KOPT-K1 (cell line): ENCODE measurements around the gene CACNB4.
"Not testable (repeated sequence)": the region's sequence is repeated elsewhere in the genome, so short reads cannot be mapped to it uniquely, and the experiment has no call there.

Source experiments
- H3K27ac ChIP-seq: fragments of 200-600 bp; sonication (generic); 2 replicates; pipeline ENCODE4 v1.5.1; 2016; ENCODE audit warnings: antibody characterized with exemption, mild to moderate bottlenecking, low read depth, low read length; ENCODE audit not compliant: poor library complexity, severe bottlenecking
- H3K36me3 ChIP-seq: fragments of 200-600 bp; sonication (generic); 2 replicates; pipeline ENCODE4 v1.5.1; 2017; ENCODE audit warnings: antibody characterized with exemption, mild to moderate bottlenecking, low read length, moderate library complexity; ENCODE audit not compliant: insufficient read depth
- H3K9me3 ChIP-seq: fragments of 200-600 bp; sonication (generic); 2 replicates; pipeline ENCODE4 v1.5.1; 2017; ENCODE audit warnings: antibody characterized with exemption, low read length, mild to moderate bottlenecking; ENCODE audit not compliant: insufficient read depth, poor library complexity, severe bottlenecking

CACNB4 gene

DNA sequence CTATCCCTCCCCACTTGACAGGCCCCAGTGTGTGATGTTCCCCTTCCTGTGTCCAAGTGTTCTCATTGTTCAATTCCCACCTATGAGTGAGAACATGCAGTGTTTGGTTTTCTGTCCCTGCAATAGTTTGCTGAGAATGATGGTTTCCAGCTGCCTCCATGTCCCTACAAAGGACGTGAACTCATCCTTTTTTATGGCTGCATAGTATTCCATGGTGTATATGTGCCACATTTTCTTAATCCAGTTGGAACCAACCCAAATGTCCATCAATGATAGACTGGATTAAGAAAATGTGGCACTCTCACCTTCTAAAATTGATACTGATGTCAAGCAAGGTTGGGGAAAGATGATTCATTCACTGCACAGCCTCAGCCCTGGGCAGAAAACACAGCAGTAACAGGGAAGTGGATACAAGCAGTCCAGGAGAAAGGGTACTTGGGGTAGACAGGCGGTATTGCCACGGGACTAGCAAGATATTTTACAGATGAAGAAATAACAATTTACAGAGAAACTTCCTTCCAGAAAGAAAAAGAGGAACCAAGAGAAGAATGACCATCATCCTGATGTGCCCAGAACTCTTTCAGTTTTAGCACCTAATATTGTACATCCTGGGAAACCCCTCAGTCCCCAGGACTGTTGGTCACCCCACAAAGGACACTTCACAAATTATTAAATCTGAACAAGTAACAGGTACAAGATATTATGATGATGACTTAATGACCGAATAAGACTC lies 68.1 kb downstream of the CACNB4 start:
- not testable (repeated sequence) for H3K9me3 ChIP-seq, H3K27ac ChIP-seq, H3K36me3 ChIP-seq

DNA sequence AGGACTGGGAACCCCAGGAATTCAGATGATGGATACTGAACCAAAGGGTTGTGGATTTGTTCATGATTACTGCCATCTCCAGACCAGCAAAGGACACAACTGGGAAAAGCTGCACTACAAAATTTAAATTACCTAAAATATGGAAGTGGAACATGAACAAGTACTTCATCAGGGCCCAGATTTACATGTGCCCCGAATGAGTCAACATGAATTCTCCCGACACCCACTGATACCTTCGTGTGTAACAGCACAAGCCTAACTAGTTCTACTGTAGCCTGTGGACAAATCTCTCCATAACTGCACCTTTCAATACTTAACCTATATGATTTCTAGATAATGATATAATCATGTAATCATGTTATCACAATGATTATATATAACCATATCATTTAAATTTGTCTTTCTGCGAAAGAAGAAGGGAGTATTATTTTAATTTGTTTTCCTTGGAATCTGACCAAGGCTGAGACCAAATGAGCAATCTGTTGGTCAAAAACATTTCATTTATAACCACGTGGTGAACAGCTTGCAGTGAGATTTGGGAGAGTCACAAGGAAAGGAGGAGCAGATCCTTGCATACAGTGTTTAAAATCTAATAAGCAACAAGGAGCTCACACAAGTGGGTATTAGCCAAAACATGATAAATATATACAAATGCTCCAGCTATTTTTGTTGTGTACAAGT lies 70.5 kb downstream of the CACNB4 start:
- H3K27ac ChIP-seq = no peak overlapping the region

GRCh38 chr2:152025678-152026287 lies 73.1 kb downstream of the CACNB4 start:
- H3K36me3 ChIP-seq = no peaks in the 10 kb centered on the region
- H3K27ac ChIP-seq = no peak overlapping the region
- no peaks in the 10 kb centered on the region for H3K9me3 ChIP-seq

More for the DNA sequence above, 70.5 kb downstream of the CACNB4 start:
- Histone ChIP-seq H3K36me3 (no peaks in the 10 kb centered on the region), H3K9me3 (no peaks in the 10 kb centered on the region)

DNA sequence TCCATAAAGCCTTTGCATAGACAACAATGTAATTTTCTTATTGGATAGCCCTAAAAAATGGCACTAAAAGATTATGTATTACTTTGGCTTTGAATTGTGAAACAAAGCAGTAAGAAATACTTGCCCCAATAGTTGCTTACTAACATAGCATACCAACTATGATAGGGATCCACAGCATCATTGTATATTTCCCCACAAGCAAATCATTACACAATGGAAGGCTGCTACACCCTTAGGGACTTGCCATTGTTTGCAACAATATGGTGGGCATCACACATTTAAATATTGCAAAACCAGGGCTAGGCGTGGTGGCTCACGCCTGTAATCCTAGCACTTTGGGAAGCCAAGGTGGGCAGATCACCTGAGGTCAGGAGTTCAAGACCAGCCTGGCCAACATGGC lies 74.4 kb downstream of the CACNB4 start:
- no peak overlapping the region for H3K27ac ChIP-seq
- H3K36me3 ChIP-seq = no peaks in the 10 kb centered on the region
- no peaks in the 10 kb centered on the region for H3K9me3 ChIP-seq

DNA sequence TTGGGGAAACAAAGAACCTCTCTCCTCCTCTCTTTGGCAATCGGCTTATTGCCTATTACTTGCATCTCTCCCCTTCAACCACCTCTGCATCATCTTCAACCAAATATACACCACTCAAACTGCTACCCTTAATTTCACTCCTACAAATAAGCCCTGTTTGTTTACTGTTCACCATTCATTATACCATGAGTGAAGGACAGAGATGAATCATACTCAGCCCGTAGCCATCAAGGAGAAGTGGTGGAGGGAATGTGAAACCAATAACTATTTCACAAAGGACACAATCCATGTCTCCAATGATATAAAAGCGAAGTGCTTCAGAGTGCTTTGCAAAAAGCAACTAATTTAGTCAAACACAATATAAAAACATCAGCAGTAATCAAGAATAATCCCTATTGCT lies 76.8 kb downstream of the CACNB4 start:
- Histone ChIP-seq H3K27ac (no peak overlapping the region), H3K9me3 (no peaks in the 10 kb centered on the region), H3K36me3 (no peaks in the 10 kb centered on the region)

DNA sequence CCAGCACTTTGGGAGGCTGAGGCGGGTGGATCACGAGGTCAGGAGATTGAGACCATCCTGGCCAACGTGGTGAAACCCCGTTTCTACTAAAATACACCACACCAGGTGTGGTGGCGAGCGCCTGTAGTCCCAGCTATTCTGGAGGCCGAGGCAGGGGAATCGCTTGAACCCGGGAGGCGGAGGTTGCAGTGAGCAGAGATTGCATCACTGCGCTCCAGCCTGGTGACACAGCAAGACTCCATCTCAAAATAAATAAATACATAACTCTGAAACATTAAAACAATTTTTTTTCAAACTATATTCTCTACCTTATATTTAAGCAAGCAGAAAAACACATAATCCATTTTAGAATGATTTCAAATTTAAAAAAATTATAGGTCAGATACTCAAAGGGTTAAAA lies 77.8 kb downstream of the CACNB4 start:
- not testable (repeated sequence) for H3K9me3 ChIP-seq, H3K36me3 ChIP-seq, H3K27ac ChIP-seq

- Histone ChIP-seq H3K9me3 (no peaks in the 10 kb centered on the region), H3K36me3 (no peaks in the 10 kb centered on the region), H3K27ac (no peak overlapping the region)
These were observed 79.1 kb downstream of the CACNB4 start for GRCh38 chr2:152019732-152020131.

- no peaks in the 10 kb centered on the region for H3K9me3 ChIP-seq
- H3K36me3 ChIP-seq = no peaks in the 10 kb centered on the region
- H3K27ac ChIP-seq = no peak overlapping the region
These were observed 82.4 kb downstream of the CACNB4 start for GRCh38 chr2:152016181-152017120.

GRCh38 chr2:152015552-152015951 lies 83.3 kb downstream of the CACNB4 start:
- no peak overlapping the region for H3K27ac ChIP-seq
- H3K36me3 ChIP-seq = no peaks in the 10 kb centered on the region
- H3K9me3 ChIP-seq = no peaks in the 10 kb centered on the region

GRCh38 chr2:152012697-152013096 lies 86.1 kb downstream of the CACNB4 start:
- Histone ChIP-seq H3K36me3 (no peaks in the 10 kb centered on the region), H3K9me3 (no peaks in the 10 kb centered on the region)

DNA sequence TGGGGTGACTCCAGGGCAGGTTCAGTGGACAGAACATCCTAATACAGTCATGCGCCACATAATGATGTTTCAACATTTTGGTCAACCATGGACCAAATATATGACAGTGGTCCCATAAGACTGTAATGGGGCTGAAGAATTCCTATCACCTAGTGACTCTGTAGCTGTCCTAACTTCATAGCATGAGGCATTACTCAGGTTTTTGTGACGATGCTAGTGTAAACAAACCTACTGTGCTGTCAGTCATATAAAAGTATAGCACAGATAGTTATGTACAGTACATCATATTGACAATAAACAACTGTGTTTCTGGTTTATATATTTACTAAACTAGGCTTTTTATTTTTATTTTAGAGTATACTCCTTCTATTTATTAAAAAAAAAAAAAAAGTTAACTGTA lies 87.1 kb downstream of the CACNB4 start:
- H3K36me3 ChIP-seq = no peaks in the 10 kb centered on the region
- no peak overlapping the region for H3K27ac ChIP-seq
- no peaks in the 10 kb centered on the region for H3K9me3 ChIP-seq

More at GRCh38 chr2:152012697-152013096, 86.1 kb downstream of the CACNB4 start:
- no peak overlapping the region for H3K27ac ChIP-seq

DNA sequence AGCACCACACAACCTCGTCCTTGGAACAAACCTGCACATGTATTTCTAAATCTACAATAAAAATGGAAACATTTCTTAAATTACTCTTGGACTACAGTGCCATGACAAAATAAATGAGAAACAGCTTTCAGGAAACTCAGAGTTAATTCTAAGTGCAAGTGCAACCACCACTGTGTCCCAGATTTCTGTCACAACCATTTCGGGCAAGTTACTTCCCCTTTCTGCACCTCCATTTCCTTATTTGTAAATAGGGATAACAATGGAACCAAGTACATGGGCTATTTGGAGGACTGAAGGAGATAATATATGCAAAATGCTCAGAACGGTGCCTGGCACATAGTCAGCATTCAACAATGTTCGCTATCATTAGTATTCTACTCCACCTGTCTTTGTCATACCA lies 93.2 kb downstream of the CACNB4 start:
- Histone ChIP-seq H3K9me3 (no peaks in the 10 kb centered on the region), H3K27ac (no peak overlapping the region), H3K36me3 (no peaks in the 10 kb centered on the region)

DNA sequence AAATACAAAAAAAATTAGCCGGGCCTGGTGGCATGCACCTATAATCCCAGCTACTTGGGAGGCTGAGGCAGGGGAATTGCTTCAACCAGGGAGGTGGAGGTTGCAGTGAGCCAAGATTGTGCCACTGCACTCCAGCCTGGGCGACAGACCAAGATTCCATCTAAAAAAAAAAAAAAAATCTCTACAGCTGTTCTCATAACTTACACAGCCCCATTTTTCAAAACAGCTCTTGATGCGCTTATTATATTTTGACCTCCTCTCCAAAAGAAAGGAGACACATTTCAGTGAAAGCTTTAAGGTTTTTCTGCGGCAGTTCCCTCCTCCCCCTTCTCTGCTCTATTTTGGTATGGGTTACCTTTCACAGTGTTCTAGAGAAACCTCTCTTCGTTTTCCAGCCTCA lies 95.6 kb downstream of the CACNB4 start:
- not testable (repeated sequence) for H3K9me3 ChIP-seq, H3K36me3 ChIP-seq, H3K27ac ChIP-seq

GRCh38 chr2:151999053-151999452 lies 99.8 kb downstream of the CACNB4 start:
- Histone ChIP-seq H3K36me3 (no peaks in the 10 kb centered on the region), H3K27ac (no peak overlapping the region), H3K9me3 (no peaks in the 10 kb centered on the region)
